ENCODE data around the gene WWP2. TPM values are rescaled to one million over a fixed set of nuclear protein-coding genes. Genes with fewer than 3 reads are reported as not detected.
"Not testable (repeated sequence)": the region's sequence is repeated elsewhere in the genome, so short reads cannot be mapped to it uniquely, and the experiment has no call there.

The WWP2 gene
- total and polyA plus RNA-seq, 7 donors = 12.2 to 26.0 (median 19.0) TPM

DNA sequence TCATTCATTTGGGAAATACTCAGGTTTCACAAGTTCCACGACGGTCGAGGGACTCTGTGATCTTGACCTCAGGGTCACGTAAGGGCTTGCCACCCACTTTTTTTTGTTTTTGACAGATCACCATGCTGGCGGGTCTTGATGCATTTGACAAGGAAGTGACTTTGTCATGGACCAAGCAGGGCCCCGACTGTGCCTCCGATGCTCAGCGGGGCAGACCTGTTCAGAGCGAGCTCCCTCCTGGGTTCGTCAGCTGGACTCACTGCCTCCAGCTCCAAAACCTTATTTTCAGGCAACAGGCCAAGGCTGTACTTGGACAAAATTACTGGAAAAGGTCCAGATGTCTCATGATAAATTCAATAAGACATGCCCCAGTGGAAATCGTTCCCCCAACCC is 180.0 kb downstream of the WWP2 start:
- Histone ChIP-seq H3K9me3 (no peaks in the 10 kb centered on the region), H3K27me3 (ENCODE audit: insufficient read depth in 3 of 3, low read length in 2 of 3) (no peaks in the 10 kb centered on the region), H3K27ac (no peak overlapping the region), H3K4me3 (no peak overlapping the region), H3K36me3 (ENCODE audit: insufficient read depth in 1 of 2, low read depth in 1 of 2) (peaks cover 0 to 44% of the 10 kb centered on the region in 2 donors), H3K4me1 (no peaks in the 10 kb centered on the region)
- ATAC-seq (peak in 1 of 4 donors; percentile 39), DNase-seq (peak in 1 of 2 donors; percentile 53)
- intact Hi-C loops (cut with DNase I) = no loop called here
- 56 to 67% (median 57%) methylated on average over 11 of the region's 11 CpGs for WGBS, 3 donors
- TF ChIP-seq, protein P1, sequence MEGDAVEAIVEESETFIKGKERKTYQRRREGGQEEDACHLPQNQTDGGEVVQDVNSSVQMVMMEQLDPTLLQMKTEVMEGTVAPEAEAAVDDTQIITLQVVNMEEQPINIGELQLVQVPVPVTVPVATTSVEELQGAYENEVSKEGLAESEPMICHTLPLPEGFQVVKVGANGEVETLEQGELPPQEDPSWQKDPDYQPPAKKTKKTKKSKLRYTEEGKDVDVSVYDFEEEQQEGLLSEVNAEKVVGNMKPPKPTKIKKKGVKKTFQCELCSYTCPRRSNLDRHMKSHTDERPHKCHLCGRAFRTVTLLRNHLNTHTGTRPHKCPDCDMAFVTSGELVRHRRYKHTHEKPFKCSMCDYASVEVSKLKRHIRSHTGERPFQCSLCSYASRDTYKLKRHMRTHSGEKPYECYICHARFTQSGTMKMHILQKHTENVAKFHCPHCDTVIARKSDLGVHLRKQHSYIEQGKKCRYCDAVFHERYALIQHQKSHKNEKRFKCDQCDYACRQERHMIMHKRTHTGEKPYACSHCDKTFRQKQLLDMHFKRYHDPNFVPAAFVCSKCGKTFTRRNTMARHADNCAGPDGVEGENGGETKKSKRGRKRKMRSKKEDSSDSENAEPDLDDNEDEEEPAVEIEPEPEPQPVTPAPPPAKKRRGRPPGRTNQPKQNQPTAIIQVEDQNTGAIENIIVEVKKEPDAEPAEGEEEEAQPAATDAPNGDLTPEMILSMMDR (IDR thresholded peaks at IDR 0.05) = no peak

- no peaks in the 10 kb centered on the region for H3K4me1 ChIP-seq
- TF ChIP-seq, protein P1 (IDR thresholded peaks at IDR 0.05) = no peak
- intact Hi-C loops (cut with DNase I) = no loop called here
- no peak overlapping the region for H3K27ac ChIP-seq
- DNase-seq = no peak
- H3K36me3 ChIP-seq (ENCODE audit: insufficient read depth in 1 of 2, low read depth in 1 of 2) = peaks cover 0 to 38% of the 10 kb centered on the region in 2 donors
- no peak overlapping the region for H3K4me3 ChIP-seq
- no peaks in the 10 kb centered on the region for H3K27me3 ChIP-seq (ENCODE audit: insufficient read depth in 3 of 3, low read length in 2 of 3)
- ATAC-seq = no peak
- H3K9me3 ChIP-seq = no peaks in the 10 kb centered on the region
- WGBS, 3 donors = 82 to 86% (median 84%) methylated on average over 8 of the region's 8 CpGs
Measured at GRCh38 chr16:69942627-69943170, 180.6 kb downstream of the WWP2 start.

GRCh38 chr16:69943241-69944036 is 181.3 kb downstream of the WWP2 start:
- H3K4me3 ChIP-seq; H3K4me1 ChIP-seq; H3K27ac ChIP-seq; H3K9me3 ChIP-seq; intact Hi-C loops (cut with DNase I); DNase-seq; ATAC-seq; H3K27me3 ChIP-seq (ENCODE audit: insufficient read depth in 3 of 3, low read length in 2 of 3): not testable (repeated sequence)
- H3K36me3 ChIP-seq (ENCODE audit: insufficient read depth in 1 of 2, low read depth in 1 of 2) = peaks cover 0 to 31% of the 10 kb centered on the region in 2 donors
- WGBS, 3 donors = 68 to 72% (median 71%) methylated on average over 13 to 16 of the region's 21 CpGs

DNA sequence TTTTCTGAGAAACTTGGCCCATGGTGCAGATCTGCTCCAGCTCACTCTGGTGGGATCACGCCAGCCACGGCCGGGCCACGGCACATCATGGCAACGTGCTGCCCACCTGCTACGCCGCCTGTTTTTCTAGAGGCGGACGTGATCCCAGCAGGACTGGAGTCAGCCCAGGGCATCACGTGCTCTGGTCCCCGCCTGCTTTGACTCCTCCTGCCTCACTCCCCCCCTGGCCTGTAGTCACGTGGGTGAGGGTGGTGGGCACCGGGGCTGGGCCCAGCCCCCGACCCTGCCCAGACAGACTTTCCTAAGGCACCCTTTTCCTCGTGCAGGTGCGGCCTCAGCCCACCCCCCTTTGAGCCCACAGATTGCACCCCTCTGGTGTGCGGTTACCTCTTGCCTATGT is 188.3 kb downstream of the WWP2 start:
- no CpG with 5 or more reads among the region's 17 CpGs for whole genome bisulfite sequencing, 3 donors
- intact Hi-C loops (cut with DNase I); H3K9me3 ChIP-seq; H3K36me3 ChIP-seq (ENCODE audit: insufficient read depth in 1 of 2, low read depth in 1 of 2); H3K4me3 ChIP-seq; H3K27ac ChIP-seq; H3K27me3 ChIP-seq (ENCODE audit: insufficient read depth in 3 of 3, low read length in 2 of 3); H3K4me1 ChIP-seq; DNase-seq: not testable (repeated sequence)
- ATAC-seq = peak in 3 of 4 donors; percentile 19 to 57 (median 41)

DNA sequence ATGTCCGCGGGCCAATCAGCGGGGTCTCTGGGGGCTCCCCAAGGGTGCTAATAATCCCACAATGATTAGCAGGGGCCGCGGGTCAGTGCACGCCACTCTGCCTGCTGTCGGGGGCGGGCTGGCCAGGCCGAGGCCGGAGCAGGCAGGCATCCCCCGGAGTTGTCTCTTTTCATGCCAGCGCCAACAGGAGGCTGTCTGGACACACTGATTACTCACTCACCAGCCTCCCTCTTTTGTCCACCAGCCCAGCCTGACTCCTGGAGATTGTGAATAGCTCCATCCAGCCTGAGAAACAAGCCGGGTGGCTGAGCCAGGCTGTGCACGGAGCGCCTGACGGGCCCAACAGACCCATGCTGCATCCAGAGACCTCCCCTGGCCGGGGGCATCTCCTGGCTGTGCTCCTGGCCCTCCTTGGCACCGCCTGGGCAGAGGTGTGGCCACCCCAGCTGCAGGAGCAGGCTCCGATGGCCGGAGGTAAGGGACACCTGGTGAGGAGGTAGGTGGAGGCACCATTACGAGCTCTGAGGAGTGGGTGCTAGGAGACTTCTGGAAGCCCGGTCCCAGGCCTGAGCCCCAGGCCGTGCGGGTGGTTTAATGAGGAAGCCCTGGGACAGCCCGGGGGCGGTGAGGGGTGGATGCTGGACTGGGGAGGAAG is 189.0 kb downstream of the WWP2 start, which contains the start of gene CLEC18A:
Gene CLEC18A, plus strand, starts transcription at position 318 of the 655 bp plus-strand sequence. Its CDS starts 33 bp downstream, at position 351.
- ATAC-seq = peak; percentile 34 to 59 (median 44)
- intact Hi-C loops (cut with DNase I); DNase-seq; H3K27me3 ChIP-seq (ENCODE audit: insufficient read depth in 3 of 3, low read length in 2 of 3); H3K4me1 ChIP-seq; H3K27ac ChIP-seq; H3K4me3 ChIP-seq; H3K9me3 ChIP-seq; H3K36me3 ChIP-seq (ENCODE audit: insufficient read depth in 1 of 2, low read depth in 1 of 2): not testable (repeated sequence)
- WGBS, 3 donors = 47 to 69% (median 65%) methylated on average over 3 to 9 of the region's 26 CpGs

- H3K9me3 ChIP-seq; H3K36me3 ChIP-seq (ENCODE audit: insufficient read depth in 1 of 2, low read depth in 1 of 2); H3K27ac ChIP-seq; DNase-seq; H3K27me3 ChIP-seq (ENCODE audit: insufficient read depth in 3 of 3, low read length in 2 of 3); intact Hi-C loops (cut with DNase I); H3K4me1 ChIP-seq; H3K4me3 ChIP-seq: not testable (repeated sequence)
- 72% methylated on average over 3 of the region's 14 CpGs; no CpG with 5 or more reads in 2 of the 3 donors for WGBS, 3 donors
- peak in 1 of 4 donors; percentile 8 for ATAC-seq
Measured at GRCh38 chr16:69951672-69952031, 189.5 kb downstream of the WWP2 start.

GRCh38 chr16:69952116-69952515 is 190.0 kb downstream of the WWP2 start:
- H3K4me1 ChIP-seq; H3K27ac ChIP-seq; intact Hi-C loops (cut with DNase I); ATAC-seq; H3K27me3 ChIP-seq (ENCODE audit: insufficient read depth in 3 of 3, low read length in 2 of 3); H3K9me3 ChIP-seq; H3K36me3 ChIP-seq (ENCODE audit: insufficient read depth in 1 of 2, low read depth in 1 of 2); H3K4me3 ChIP-seq; DNase-seq: not testable (repeated sequence)
- 84 to 94% (median 92%) methylated on average over 2 to 8 of the region's 15 CpGs for WGBS, 3 donors

DNA sequence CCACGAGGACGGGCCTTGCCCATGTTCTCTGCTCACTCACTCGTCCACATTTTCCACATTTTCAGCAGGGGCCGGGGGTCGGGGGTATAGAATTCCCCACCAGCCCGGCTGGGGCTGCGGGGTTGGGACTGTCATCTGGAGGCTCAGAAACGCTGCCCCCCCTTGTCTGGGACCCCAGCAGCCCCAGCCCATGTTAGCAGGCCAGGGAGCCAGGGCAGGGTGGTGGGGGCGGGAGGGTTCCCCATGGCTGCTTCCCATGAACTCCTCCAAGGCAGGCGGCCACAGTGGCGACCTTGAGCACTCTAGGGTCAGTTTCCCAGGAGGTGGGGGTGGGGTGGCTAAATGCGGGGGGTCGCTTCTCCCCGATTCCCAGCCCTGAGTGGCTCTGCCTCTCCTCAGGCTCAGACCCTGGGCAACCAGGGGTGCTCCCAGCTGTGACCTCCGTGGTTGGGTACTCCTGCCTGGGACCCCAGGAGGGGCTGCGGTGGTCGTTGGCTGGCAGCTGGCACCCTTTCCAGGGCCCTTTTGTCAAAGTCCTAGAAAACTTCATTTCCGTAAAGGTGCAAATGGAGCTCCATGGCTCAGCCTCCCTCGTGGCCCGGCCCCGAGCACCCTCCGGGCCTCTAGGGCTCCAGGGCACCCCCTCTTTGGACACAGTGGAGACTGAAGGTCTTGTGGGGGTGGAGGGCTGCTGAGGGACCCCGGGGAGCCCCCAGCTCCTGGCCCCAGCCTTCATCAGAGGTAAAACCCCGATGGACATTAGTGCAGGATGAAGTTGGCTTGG is 190.6 kb downstream of the WWP2 start:
- 74 to 90% (median 82%) methylated on average over 8 to 17 of the region's 24 CpGs for WGBS, 3 donors
- H3K27me3 ChIP-seq (ENCODE audit: insufficient read depth in 3 of 3, low read length in 2 of 3); H3K4me3 ChIP-seq; H3K9me3 ChIP-seq; ATAC-seq; H3K4me1 ChIP-seq; H3K27ac ChIP-seq; H3K36me3 ChIP-seq (ENCODE audit: insufficient read depth in 1 of 2, low read depth in 1 of 2); intact Hi-C loops (cut with DNase I): not testable (repeated sequence)
- DNase-seq = peak in 1 of 2 donors; percentile 35

DNA sequence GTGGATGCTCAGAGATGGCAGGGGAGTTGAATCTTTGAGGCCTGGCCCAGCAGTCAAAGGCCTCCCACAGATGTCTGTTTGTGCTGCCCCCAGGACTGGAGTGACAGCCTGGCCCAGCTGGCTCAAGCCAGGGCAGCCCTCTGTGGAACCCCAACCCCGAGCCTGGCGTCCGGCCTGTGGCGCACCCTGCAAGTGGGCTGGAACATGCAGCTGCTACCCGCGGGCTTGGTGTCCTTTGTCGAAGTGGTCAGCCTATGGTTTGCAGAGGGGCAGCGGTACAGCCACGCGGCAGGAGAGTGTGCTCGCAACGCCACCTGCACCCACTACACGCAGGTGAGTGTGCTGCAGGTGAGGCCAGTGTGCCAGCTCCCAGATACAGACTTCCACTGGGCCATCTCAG is 192.1 kb downstream of the WWP2 start:
- H3K27me3 ChIP-seq (ENCODE audit: insufficient read depth in 3 of 3, low read length in 2 of 3); H3K27ac ChIP-seq; H3K4me3 ChIP-seq; H3K9me3 ChIP-seq; DNase-seq; intact Hi-C loops (cut with DNase I); H3K4me1 ChIP-seq; H3K36me3 ChIP-seq (ENCODE audit: insufficient read depth in 1 of 2, low read depth in 1 of 2); ATAC-seq: not testable (repeated sequence)
- WGBS, 3 donors = 82 to 89% (median 87%) methylated on average over 7 to 13 of the region's 13 CpGs

Measured in psoas muscle (tissue), 8 donors.